Calu3 (cell line): ENCODE measurements around the gene NAV2. TPM values are rescaled to one million over a fixed set of nuclear protein-coding genes. Genes with fewer than 3 reads are reported as not detected.

Experiments
- BruUV-seq: library from RNA; stranded (reverse); fragments of 400-500 nt; replicated peaks from 2 replicates; lab custom pipeline; 2021; lab: Mats Ljungman, UMichigan
- CTCF ChIA-PET: fragments of 300-600 bp; sonication (Branson Sonifier 250); formaldehyde crosslinking; loops from one replicate; lab custom pipeline; 2022; ENCODE audit warnings: antibody characterized with exemption; lab: Charles Lee
- DNase-seq: peaks from one replicate; pipeline ENCODE4 v3.0.0; 2022
- H3K27ac Mint-ChIP-seq: one replicate; pipeline ENCODE4 v1.8.0; 2022; ENCODE audit warnings: mixed read lengths; ENCODE audit not compliant: unreplicated experiment
- H3K27me3 Mint-ChIP-seq: one replicate; pipeline ENCODE4 v1.8.0; 2022; ENCODE audit warnings: mixed read lengths; ENCODE audit not compliant: unreplicated experiment
- H3K36me3 Mint-ChIP-seq: one replicate; pipeline ENCODE4 v1.8.0; 2022; ENCODE audit warnings: mild to moderate bottlenecking, moderate library complexity, mixed read lengths; ENCODE audit not compliant: insufficient read depth, unreplicated experiment
- H3K4me1 Mint-ChIP-seq: one replicate; pipeline ENCODE4 v1.8.0; 2022; ENCODE audit warnings: mild to moderate bottlenecking, low read depth, mixed read lengths; ENCODE audit not compliant: unreplicated experiment
- H3K4me3 Mint-ChIP-seq: one replicate; pipeline ENCODE4 v1.8.0; 2022; ENCODE audit warnings: mild to moderate bottlenecking, low read depth, moderate library complexity, mixed read lengths; ENCODE audit not compliant: unreplicated experiment
- H3K9me3 Mint-ChIP-seq: one replicate; pipeline ENCODE4 v1.8.0; 2022; ENCODE audit warnings: low read depth, mixed read lengths; ENCODE audit not compliant: unreplicated experiment
- intact Hi-C: fragments of 100-400 bp; cut with micrococcal nuclease; formaldehyde crosslinking; loops from one replicate; pipeline ENCODE4 v1.10.0; 2022; ENCODE audit not compliant: unreplicated experiment
- total RNA-seq: library from RNA; stranded (reverse); gene quantifications from 2 replicates; pipeline ENCODE4 v1.2.3, GENCODE V29; 2022
- TF ChIP-seq, protein P1 (sequence below): fragments of 200-600 bp; IDR thresholded peaks from one replicate; pipeline ENCODE4 v1.8.0; 2022; ENCODE audit warnings: antibody characterized with exemption; ENCODE audit not compliant: unreplicated experiment

Gene NAV2
- total RNA-seq, 1 experiment from 2014 or later: 21.4 TPM

DNA sequence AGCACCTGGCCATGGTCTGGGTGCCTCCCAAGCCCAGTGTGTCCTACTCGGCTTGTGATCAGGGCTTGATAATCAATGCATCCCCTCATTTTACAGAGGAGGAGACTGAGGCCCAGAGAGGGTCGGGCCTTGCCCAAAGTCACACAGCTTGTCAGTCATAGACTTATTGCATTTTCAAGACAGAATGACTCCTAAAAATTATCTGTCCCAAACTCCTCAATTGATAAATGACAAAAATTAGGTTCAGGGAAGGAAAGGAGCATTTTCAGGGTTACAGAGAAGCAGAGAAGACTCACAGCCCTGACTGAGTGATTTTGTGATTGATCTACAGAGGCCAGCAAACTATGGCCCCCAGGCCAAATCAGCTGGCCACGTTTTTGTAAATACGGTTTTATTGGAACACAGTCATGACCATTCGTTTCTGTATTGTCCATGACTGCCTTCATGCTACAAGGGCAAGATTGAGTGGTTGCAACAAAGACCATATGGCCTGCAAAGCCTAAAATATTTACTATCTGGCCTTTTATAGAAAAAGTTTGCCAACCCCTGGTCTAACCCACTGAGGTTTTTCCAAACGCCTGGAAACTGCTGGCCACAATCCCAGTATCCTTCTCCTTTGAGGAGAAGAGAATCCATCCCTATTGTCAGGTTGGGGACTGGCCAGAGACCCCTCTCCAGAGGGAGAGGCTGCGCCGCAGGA lies 35.1 kb upstream of the NAV2 start:
- BruUV-seq: no TSS peak
- peaks cover 11% of the 10 kb centered on the region for H3K36me3 Mint-ChIP-seq

DNA sequence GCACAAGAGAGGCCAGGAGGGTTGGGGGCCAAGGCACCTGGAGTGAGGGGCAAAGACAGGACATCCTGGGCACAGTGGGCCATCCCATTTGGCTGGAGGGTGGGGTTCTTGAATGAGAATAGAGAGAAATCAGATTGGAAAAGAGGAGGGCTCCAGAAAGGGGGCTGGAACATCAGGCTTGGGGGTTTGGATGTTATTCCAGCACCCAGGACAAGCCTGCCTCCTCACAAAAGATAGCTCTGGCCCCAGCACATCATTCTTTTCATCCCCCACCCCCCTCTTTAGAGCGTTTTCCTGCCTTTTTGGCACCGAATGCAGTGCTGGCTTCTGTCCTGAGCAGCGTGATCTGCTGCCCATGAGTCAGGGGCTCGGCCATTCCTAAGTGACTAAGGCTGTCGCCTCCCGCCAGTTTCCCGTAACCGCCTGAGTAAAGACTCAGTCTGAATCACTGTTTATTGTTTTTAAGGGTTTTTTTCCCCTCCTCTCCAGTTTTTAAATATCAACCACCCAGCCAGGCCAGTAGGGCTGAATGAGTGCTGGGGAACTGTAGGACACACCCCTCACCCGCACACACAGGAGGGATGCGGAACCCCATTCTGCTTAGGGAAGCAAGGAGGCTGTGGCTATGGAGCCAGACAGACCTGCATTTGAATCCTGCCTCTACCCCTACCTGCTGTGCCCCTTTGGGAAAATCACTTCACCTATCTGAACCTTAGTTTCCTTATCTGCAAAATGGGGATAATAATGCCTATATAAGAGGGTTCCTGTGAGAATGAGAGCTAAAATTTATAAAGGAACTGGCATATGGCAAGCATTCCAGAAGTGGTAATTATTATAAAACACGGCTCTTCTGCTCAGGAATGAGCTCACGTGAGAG lies 32.4 kb upstream of the NAV2 start:
- BruUV-seq: no TSS peak
- no peaks in the 10 kb centered on the region for H3K27me3 Mint-ChIP-seq
- H3K36me3 Mint-ChIP-seq: peaks cover 11% of the 10 kb centered on the region
- peak; percentile 81 for DNase-seq
- CTCF ChIA-PET: no interaction called here
- H3K27ac Mint-ChIP-seq: peak overlapping the region; percentile 78
- TF ChIP-seq, protein P1, sequence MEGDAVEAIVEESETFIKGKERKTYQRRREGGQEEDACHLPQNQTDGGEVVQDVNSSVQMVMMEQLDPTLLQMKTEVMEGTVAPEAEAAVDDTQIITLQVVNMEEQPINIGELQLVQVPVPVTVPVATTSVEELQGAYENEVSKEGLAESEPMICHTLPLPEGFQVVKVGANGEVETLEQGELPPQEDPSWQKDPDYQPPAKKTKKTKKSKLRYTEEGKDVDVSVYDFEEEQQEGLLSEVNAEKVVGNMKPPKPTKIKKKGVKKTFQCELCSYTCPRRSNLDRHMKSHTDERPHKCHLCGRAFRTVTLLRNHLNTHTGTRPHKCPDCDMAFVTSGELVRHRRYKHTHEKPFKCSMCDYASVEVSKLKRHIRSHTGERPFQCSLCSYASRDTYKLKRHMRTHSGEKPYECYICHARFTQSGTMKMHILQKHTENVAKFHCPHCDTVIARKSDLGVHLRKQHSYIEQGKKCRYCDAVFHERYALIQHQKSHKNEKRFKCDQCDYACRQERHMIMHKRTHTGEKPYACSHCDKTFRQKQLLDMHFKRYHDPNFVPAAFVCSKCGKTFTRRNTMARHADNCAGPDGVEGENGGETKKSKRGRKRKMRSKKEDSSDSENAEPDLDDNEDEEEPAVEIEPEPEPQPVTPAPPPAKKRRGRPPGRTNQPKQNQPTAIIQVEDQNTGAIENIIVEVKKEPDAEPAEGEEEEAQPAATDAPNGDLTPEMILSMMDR: no peak
- H3K4me3 Mint-ChIP-seq: peak overlapping the region; percentile 36
- intact Hi-C loops: loop anchor here (5.0 kb wide), 1 partner anchor 62 kb away; no protein-coding TSS in a partner anchor
- no peaks in the 10 kb centered on the region for H3K9me3 Mint-ChIP-seq
- peaks cover 21% of the 10 kb centered on the region for H3K4me1 Mint-ChIP-seq

More for the DNA sequence above, 35.1 kb upstream of the NAV2 start:
- TF ChIP-seq, protein P1: no peak
- H3K27ac Mint-ChIP-seq: no peak overlapping the region
- peaks cover 21% of the 10 kb centered on the region for H3K4me1 Mint-ChIP-seq
- no peak overlapping the region for H3K4me3 Mint-ChIP-seq
- intact Hi-C loops: no loop called here
- no peaks in the 10 kb centered on the region for H3K9me3 Mint-ChIP-seq
- CTCF ChIA-PET: no interaction called here
- no peaks in the 10 kb centered on the region for H3K27me3 Mint-ChIP-seq
- DNase-seq: no peak

DNA sequence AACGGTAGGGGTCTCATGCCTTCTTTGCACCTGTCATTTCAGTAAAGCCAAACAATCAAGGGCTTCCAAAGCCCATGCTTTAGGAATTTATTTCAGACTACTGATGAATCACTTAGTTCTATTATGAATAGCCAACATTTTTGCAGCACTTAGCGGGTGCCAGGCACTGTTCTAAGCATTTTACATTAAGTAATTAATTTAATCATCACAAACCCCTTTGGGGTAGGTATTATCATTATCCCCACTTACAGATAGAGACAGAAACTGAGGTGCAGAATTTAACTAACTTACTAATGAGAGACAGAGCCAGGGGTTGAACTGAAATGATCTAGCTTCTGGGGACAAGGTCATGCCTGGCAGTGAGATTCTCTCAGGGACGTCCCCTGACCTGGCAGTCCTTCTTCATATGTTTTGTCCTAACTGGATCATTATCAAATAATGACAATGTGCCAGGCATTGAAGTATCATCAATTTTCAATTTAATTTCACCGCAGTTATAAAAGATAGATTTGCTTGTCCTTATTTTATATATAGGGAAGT lies 31.7 kb upstream of the NAV2 start:
- TF ChIP-seq, protein P1: no peak
- CTCF ChIA-PET: no interaction called here
- H3K4me3 Mint-ChIP-seq: peak overlapping the region; percentile 36
- intact Hi-C loops: loop anchor here (5.0 kb wide), 1 partner anchor 61 kb away; no protein-coding TSS in a partner anchor
- no TSS peak for BruUV-seq
- peak overlapping the region; percentile 78 for H3K27ac Mint-ChIP-seq
- H3K4me1 Mint-ChIP-seq: peaks cover 21% of the 10 kb centered on the region
- no peaks in the 10 kb centered on the region for H3K9me3 Mint-ChIP-seq
- H3K27me3 Mint-ChIP-seq: no peaks in the 10 kb centered on the region
- peaks cover 11% of the 10 kb centered on the region for H3K36me3 Mint-ChIP-seq
- DNase-seq: no peak

DNA sequence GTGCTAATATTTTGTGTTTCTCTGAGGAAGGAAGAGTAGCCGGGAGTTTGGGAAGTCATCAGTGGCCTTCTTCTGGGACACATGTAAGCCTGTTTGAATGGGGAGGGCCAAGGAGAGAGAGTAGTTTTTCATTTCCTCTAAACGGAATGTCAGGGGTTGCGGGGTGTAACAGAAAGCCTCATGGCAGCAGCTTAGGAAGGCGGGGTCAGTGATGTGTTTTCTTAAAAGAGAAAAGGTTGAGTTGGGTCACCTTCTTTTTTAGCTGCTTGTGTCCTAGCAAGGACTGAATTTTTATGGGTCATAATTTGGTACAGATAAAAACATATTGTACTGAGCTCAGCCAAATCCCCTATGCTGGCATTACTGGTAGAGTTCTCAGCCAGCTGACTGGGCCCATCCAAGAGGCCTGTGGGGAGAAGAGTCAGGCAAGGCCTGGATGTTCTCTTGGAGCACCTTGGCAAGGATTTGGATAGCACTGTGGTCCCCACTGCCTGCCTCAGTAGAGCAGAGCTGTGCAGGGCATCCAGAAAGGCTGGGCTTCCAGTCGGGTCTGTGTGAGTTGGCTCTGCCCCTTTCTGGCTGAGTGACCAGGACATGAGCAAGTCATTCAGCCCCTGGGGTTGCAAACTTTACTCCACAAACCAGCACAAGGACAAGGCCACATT lies 29.4 kb upstream of the NAV2 start:
- H3K9me3 Mint-ChIP-seq: no peaks in the 10 kb centered on the region
- no peak for DNase-seq
- intact Hi-C loops: loop anchor here (5.0 kb wide), 1 partner anchor 59 kb away; no protein-coding TSS in a partner anchor
- no peaks in the 10 kb centered on the region for H3K27me3 Mint-ChIP-seq
- H3K4me1 Mint-ChIP-seq: peaks cover 21% of the 10 kb centered on the region
- no peak overlapping the region for H3K4me3 Mint-ChIP-seq
- no TSS peak for BruUV-seq
- TF ChIP-seq, protein P1: no peak
- peaks cover 11% of the 10 kb centered on the region for H3K36me3 Mint-ChIP-seq
- CTCF ChIA-PET: interaction anchor here (0.6 kb wide), 1 partner anchor 447 kb away, joined by 3 read pairs; no protein-coding TSS in a partner anchor
- H3K27ac Mint-ChIP-seq: no peak overlapping the region
